MM.1S (cell line): ENCODE data around the gene SNX9.

Experiments
- CTCF ChIP-seq: fragments of 300-600 bp; sonication (generic); IDR thresholded peaks from 2 replicates; pipeline ENCODE4 v1.5.1; 2016; ENCODE audit warnings: antibody characterized with exemption, low read length, mixed read lengths
- EZH2 ChIP-seq: fragments of 300-600 bp; sonication (generic); optimal IDR thresholded peaks from 2 replicates; pipeline ENCODE3; 2017; ENCODE audit warnings: low read depth, mild to moderate bottlenecking, antibody characterized with exemption, low read length, mixed read lengths

- TF ChIP-seq EZH2 (no peak), CTCF (no peak)
Measured at GRCh38 chr6:157967486-157967885, 144.4 kb downstream of the SNX9 start.
